Activated CD4-positive, alpha-beta T cell treated with anti-CD3 and anti-CD28 coated beads for 4 hours (primary cell): Measurements from ENCODE around the gene SP1.
"Not testable (repeated sequence)": the region's sequence is repeated elsewhere in the genome, so short reads cannot be mapped to it uniquely, and the experiment has no call there.

ENCODE experiments used
- DNase-seq, 2 donors: peaks; one replicate each; pipeline ENCODE4 v3.0.0-alpha.2; 2020

Gene SP1

GRCh38 chr12:53380104-53380793 is at the start of gene SP1:
Gene SP1, plus strand, starts transcription at chr12:53380176. Its CDS starts 116 bp downstream, at chr12:53380292.
- peak; percentile 89 to 100 for DNase-seq

DNA sequence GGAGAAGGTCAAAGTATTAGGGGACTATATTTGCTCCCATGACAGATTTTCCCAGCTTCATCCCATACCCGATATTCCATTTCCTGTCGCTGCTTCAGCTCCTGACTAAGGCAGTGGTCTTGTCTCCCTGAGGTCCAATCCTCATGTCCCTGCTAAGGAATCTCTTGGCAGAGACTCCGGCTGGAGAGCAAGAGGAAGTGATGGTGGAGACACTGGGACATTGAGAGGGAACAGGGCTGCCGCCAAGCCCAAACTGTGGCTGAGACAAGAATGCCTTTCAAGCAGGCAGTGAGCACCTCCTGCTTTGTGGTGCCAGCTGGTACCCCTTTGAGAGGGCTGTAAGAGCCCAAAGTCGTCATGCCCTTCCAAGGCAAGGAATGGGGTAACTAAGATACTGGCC is 49.3 kb upstream of the SP1 start:
- no peak for DNase-seq

- not testable (repeated sequence) for DNase-seq
Measured at GRCh38 chr12:53332339-53332738, 47.6 kb upstream of the SP1 start.

DNA sequence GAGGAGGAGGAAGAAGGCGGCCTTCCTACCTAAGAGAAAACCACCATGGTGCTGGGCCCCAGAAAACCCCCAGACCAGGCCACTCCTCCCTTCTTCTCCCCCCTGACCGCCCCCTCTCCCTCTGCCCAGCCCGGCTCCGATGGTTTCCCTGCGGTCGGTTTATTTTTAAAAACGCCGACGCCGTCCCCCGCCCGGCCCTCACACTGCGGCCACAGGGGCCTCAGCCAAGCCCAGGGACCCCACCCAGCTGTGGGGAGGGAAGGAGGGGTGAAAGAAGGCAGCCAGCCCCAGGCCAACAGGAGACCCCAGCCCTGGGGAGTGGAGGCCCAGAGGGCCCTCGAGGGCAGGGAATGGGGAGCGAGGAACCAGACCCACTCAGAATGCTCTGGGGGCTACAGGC is 47.2 kb upstream of the SP1 start:
- DNase-seq = no peak

DNA sequence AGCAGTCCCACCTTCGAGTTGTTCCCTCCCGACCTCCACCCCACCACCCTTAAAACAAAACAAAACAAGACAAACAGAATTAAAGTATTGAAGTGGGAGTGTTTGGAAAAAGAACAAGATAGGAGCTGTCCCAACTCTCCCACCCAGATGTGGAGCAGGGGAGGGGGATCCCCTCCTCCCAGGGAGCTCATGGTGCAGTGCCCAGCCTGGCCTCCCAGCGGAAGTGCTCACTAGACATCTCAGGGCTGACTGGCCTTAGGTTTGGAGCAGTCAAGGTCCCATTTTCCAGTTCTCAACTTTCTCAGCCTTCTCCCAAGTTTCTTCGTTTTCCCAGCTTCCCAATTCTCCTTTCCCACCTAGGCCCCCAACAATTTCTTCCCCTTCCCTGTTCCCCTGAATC is 46.7 kb upstream of the SP1 start:
- DNase-seq = no peak

GRCh38 chr12:53333845-53334244 is 46.1 kb upstream of the SP1 start:
- DNase-seq = no peak

- DNase-seq = no peak
Measured at GRCh38 chr12:53334822-53335221, 45.2 kb upstream of the SP1 start.

GRCh38 chr12:53336181-53336681 is 43.7 kb upstream of the SP1 start, which contains the start of gene SP7:
Gene SP7, minus strand, starts transcription at chr12:53336354. Its CDS starts 708 bp downstream, at chr12:53335646.
- DNase-seq = no peak

- DNase-seq = no peak
Measured at GRCh38 chr12:53338017-53338416, 42.0 kb upstream of the SP1 start.

DNA sequence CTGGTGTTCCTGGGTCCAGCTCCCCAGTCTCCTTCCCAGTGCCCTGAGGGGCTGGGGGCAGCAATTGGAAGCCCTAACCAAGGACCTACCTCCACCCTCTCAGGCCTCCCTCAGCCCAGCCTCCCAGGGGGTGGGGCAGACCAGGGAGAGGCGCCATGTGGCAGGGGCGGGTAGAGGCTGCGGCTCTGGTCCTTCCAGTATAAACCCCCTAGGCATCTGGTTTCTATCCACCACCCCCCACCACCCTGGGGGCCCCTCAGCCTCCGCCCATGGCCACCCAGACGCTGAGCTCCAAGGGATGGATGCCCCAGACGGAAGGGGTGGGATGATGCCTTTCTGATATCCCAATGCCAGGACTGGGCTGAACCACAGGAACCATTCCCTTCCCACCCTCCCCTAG is 41.1 kb upstream of the SP1 start:
- DNase-seq = no peak

DNA sequence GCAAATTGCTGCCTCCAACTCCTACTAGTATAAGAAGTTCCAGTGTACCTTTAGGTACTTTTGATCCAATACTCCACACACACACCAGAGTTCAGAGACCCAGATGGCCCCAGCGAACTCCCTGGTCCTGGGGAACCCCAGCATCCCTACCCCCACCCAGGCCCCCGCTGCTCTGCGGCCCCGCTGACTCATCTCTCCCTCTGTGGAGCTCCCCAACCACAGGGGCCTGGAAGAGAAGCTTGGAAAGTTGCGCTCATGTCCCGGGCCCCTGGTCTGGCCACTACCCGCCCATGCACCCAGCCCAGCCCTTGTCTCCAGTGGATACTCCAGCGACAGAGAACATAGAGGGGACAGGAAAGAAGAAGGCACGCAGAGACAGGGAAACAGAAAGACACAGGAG is 39.6 kb upstream of the SP1 start:
- DNase-seq = no peak

GRCh38 chr12:53343449-53343848 is 36.5 kb upstream of the SP1 start:
- no peak for DNase-seq

DNA sequence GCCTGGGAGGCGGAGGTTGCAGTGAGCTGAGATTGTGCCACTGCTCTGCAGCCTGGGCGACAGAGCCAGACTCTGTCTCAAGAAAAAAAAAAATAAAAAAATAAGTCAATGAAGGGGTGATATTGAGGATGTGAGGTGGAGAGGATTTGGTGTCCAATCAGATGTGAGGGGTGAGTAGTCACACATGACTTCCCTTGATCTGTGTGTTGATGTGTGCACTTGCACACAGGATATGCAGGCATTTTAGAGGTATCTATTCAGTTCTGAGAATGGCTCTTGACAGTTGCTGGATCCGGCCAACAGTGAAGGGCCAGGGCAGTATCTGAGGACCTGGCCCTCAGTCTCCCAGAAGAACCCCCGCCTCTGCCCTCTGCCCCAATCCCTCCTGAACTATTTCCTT is 36.0 kb upstream of the SP1 start:
- DNase-seq = no peak

- no peak for DNase-seq
Measured at GRCh38 chr12:53344487-53344823, 35.5 kb upstream of the SP1 start.

GRCh38 chr12:53344824-53345485 is 35.0 kb upstream of the SP1 start:
- DNase-seq = peak; percentile 71 to 72

GRCh38 chr12:53345486-53346188 is 34.3 kb upstream of the SP1 start:
- no peak for DNase-seq

GRCh38 chr12:53346491-53346890 is 33.5 kb upstream of the SP1 start:
- no peak for DNase-seq

DNA sequence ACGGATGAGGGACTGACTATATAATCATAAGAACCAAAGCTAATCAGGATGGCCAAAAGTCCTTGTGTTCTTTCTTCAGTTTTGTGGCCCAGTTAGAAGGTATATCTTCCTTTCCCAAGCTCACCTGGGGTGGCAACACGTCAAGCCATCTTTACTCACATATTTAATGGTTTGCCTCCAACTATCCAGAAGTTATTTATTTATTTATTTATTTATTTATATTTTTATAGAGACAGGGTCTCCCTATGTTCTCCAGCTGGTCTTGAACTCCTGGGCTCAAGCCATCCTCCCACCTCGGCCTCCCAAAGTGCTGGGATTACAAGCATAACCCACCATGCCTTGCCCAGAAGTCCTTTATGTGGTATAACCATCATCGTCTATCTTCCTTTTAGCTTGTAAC is 32.1 kb upstream of the SP1 start:
- DNase-seq = no peak

DNA sequence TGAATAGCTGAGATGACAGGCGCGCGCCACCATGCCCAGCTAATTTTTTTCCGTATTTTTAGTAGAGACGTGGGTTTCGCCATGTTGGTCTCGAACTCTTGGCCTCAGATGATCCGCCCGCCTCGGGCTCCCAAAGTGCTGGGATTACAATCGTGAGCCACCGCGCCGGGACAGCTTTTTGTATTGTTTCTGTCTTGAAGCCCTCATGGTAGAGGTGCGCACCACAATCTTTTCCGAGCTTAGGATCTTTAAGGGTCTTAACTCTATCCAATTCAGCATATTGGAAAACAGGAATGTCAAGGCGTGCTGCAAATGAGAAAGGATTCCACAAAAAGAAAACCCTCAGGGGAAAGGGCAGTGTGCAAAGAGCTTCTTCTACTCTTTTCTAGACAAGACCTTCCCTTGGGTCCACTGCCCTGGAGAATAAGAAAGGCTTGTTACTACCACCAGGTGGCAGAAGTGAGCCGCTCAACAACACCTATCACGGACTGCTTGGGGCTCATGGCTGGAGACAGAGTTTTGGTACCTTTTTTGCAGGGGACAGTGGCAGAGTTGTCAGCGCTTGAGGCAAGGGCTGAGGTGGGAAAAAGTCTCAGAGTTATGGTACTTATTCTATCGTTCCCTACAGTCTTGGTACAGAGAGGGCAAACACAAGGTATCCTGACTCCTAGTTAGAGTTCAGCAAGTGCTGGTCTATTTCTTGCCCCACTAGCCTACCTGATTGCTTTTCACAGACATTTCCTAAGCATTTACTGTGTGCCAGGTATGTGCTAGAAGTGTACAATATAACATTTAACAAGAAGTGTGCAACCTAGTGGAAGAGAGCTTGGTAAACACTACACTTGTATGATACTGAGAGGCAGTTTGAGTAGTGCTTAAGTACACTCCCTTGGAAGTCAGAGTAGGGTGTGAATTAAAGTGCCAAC is 27.4 kb upstream of the SP1 start:
- peak; percentile 78 to 86 for DNase-seq

DNA sequence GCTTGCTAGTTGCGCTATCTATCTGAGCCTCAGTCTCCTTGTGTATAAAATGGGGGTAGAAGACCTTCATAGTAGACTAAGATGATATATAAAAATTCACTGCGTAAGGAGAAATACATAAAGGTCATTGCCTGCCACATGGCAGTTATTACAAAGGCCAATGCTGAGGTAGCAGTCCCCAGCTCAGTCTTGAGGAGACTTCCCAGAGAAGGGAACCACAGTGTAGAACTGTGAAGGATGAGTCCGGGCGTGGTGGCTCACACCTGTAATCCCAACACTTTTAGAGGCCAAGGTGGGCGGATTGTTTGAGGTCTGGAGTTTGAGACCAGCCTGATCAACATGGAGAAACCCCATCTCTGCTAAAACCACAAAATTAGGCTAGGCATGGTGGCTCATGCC is 26.7 kb upstream of the SP1 start:
- DNase-seq = no peak

- DNase-seq = no peak
Measured at GRCh38 chr12:53355121-53355520, 24.9 kb upstream of the SP1 start.

DNA sequence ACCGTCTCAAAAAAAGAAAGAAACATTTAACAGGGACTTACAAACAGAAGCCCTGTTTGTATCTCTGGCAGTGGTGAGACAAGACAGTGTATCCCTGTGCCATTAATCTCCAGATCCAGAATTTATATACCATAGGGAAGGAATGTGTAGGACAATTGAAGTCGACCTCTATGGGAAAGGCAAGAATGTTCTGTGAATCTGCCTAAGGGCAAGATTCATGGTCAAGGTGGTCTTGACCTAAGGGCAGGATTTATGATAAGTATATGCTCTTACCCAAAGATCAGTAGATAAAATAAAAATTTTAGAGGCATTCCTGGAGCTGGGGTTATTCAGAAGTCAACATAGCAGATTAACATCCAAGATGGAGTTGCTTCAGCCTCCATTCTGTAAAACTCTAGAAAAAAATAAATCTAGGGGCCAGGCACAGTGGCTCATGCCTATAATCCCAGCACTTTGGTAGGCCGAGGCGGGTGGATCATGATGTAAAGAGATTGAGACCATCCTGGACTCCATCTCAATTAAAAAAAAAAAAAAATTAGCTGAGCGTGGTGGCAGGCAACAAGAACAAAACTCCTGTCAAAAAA is 21.0 kb upstream of the SP1 start:
- no peak for DNase-seq
